Neuronal stem cell (in vitro differentiated cells): ENCODE data around the gene ARHGAP22.

ENCODE experiments used
- DNase-seq: peaks from one replicate; pipeline ENCODE4 v3.0.0-alpha.2; 2013; ENCODE audit warnings: low spot score
- H2AFZ ChIP-seq: one replicate; pipeline ENCODE4 v1.6.1; 2013; ENCODE audit warnings: mild to moderate bottlenecking, low read length, inconsistent platforms
- H2AK5ac ChIP-seq: 2 replicates; pipeline ENCODE4 v1.6.1; 2013; ENCODE audit warnings: low read depth, mild to moderate bottlenecking, inconsistent platforms, low read length, moderate library complexity, mixed read lengths
- H2BK120ac ChIP-seq: 2 replicates; pipeline ENCODE4 v1.6.1; 2013; ENCODE audit warnings: low read depth, mild to moderate bottlenecking, inconsistent platforms, low read length, moderate library complexity, mixed read lengths
- H2BK12ac ChIP-seq: one replicate; pipeline ENCODE4 v1.6.1; 2013; ENCODE audit warnings: low read length, inconsistent platforms
- H2BK15ac ChIP-seq: 2 replicates; pipeline ENCODE4 v1.6.1; 2013; ENCODE audit warnings: mild to moderate bottlenecking, low read length, inconsistent platforms, mixed read lengths
- H2BK5ac ChIP-seq: one replicate; pipeline ENCODE4 v1.6.1; 2013; ENCODE audit warnings: inconsistent platforms, mild to moderate bottlenecking, low read length, moderate library complexity
- H3K14ac ChIP-seq: one replicate; pipeline ENCODE4 v1.6.1; 2013; ENCODE audit warnings: low read length, inconsistent platforms
- H3K18ac ChIP-seq: 2 replicates; pipeline ENCODE4 v1.6.1; 2013; ENCODE audit warnings: low read length, inconsistent platforms
- H3K23ac ChIP-seq: 2 replicates; pipeline ENCODE4 v1.6.1; 2013; ENCODE audit warnings: low read depth, mild to moderate bottlenecking, mixed read lengths, low read length, inconsistent platforms; ENCODE audit not compliant: poor library complexity
- H3K27ac ChIP-seq: replicated peaks from 3 replicates; pipeline ENCODE4 v1.5.1; 2013; ENCODE audit warnings: low read length, inconsistent platforms
- H3K27me3 ChIP-seq, 3 experiments: 2 replicates each; pipeline ENCODE4 v1.6.1; 2013; ENCODE audit warnings: low read length in 3 of 3, mild to moderate bottlenecking in 2 of 3, inconsistent platforms in 1 of 3, low read depth in 1 of 3, mixed read lengths in 1 of 3, moderate library complexity in 1 of 3; ENCODE audit not compliant: control insufficient read depth in 3 of 3, insufficient read depth in 3 of 3
- H3K36me3 ChIP-seq, 2 donors: replicated peaks in 1 of 2; 2 replicates each; pipeline ENCODE4 v1.6.1; 2013; ENCODE audit warnings: low read length in 2 of 2; ENCODE audit not compliant: control insufficient read depth in 2 of 2, insufficient read depth in 2 of 2
- H3K4ac ChIP-seq: 2 replicates; pipeline ENCODE4 v1.6.1; 2013; ENCODE audit warnings: inconsistent platforms, mild to moderate bottlenecking, low read length, moderate library complexity
- H3K4me1 ChIP-seq, 2 donors: 1 replicate in 1 of 2; 2 replicates in 1 of 2; pipeline ENCODE4 v1.6.1; 2013; ENCODE audit warnings: low read length in 2 of 2, low read depth in 1 of 2; ENCODE audit not compliant: control insufficient read depth in 2 of 2, insufficient read depth in 1 of 2
- H3K4me2 ChIP-seq: one replicate; pipeline ENCODE4 v1.6.1; 2013; ENCODE audit warnings: mild to moderate bottlenecking, low read length, inconsistent platforms; ENCODE audit not compliant: insufficient read depth, poor library complexity, severe bottlenecking
- H3K4me3 ChIP-seq, 2 donors: 2 replicates each; pipeline ENCODE4 v1.5.1; 2013; ENCODE audit warnings: low read length in 2 of 2, mild to moderate bottlenecking in 2 of 2, inconsistent platforms in 1 of 2, moderate library complexity in 1 of 2
- H3K79me1 ChIP-seq: one replicate; pipeline ENCODE4 v1.6.1; 2013; ENCODE audit warnings: low read depth, mild to moderate bottlenecking, inconsistent platforms, low read length, moderate library complexity
- H3K9ac ChIP-seq: one replicate; pipeline ENCODE4 v1.6.1; 2013; ENCODE audit warnings: mild to moderate bottlenecking, low read depth, low read length, inconsistent platforms; ENCODE audit not compliant: poor library complexity
- H3K9me3 ChIP-seq, 2 donors: replicated peaks in 1 of 2; 2 replicates each; pipeline versions ENCODE3 to v1.6.1; 2013; ENCODE audit warnings: low read length in 2 of 2, mild to moderate bottlenecking in 2 of 2, inconsistent platforms in 1 of 2, low read depth in 1 of 2, mixed read lengths in 1 of 2, moderate library complexity in 1 of 2; ENCODE audit not compliant: control insufficient read depth in 2 of 2, insufficient read depth in 1 of 2
- H4K8ac ChIP-seq: one replicate; pipeline ENCODE4 v1.6.1; 2013; ENCODE audit warnings: low read depth, mild to moderate bottlenecking, inconsistent platforms, low read length, moderate library complexity
- H4K91ac ChIP-seq: one replicate; pipeline ENCODE4 v1.6.1; 2013; ENCODE audit warnings: low read length, low read depth, mild to moderate bottlenecking, inconsistent platforms; ENCODE audit not compliant: poor library complexity
- WGBS, 2 donors: extraction: QIAGEN DNeasy Blood & Tissue Kit; methylation state at CpG; one replicate each; pipeline ENCODE4 v1.1.7; 2013; ENCODE audit warnings: missing lambda C conversion rate in 2 of 2, mixed read lengths in 1 of 2; ENCODE audit not compliant: insufficient read length in 2 of 2, insufficient replicate concordance in 1 of 2; ENCODE audit errors: extremely low coverage in 2 of 2; 5-methylcytosine and 5-hydroxymethylcytosine counted together

Gene ARHGAP22

GRCh38 chr10:48437546-48437945 is 167.3 kb downstream of the ARHGAP22 start:
- Histone ChIP-seq H2BK12ac (no peak overlapping the region), H3K27ac (no peak overlapping the region), H3K36me3 (peaks cover 4 to 51% of the 10 kb centered on the region in 2 donors), H3K14ac (no peak overlapping the region), H3K79me1 (no peaks in the 10 kb centered on the region), H2BK120ac (no peak overlapping the region), H3K27me3 (no peaks in the 10 kb centered on the region), H2BK5ac (no peak overlapping the region), H3K9ac (no peak overlapping the region), H3K4ac (no peak overlapping the region), H3K4me2 (no peak overlapping the region), H3K4me3 (no peak overlapping the region), H3K18ac (no peak overlapping the region), H3K4me1 (peaks cover 0 to 3% of the 10 kb centered on the region in 2 donors), H4K91ac (no peak overlapping the region), H2AFZ (no peak overlapping the region), H2BK15ac (no peak overlapping the region), H3K9me3 (no peaks in the 10 kb centered on the region), H4K8ac (no peak overlapping the region), H3K23ac (no peak overlapping the region), H2AK5ac (no peak overlapping the region)
- WGBS, 2 donors = no CpG with 5 or more reads among the region's 3 CpGs
- DNase-seq = no peak

- Histone ChIP-seq H3K79me1 (no peaks in the 10 kb centered on the region), H3K4me3 (no peak overlapping the region), H2BK12ac (no peak overlapping the region), H3K9me3 (no peaks in the 10 kb centered on the region), H2BK120ac (no peak overlapping the region), H2AFZ (no peak overlapping the region), H3K18ac (no peak overlapping the region), H3K27me3 (no peaks in the 10 kb centered on the region), H3K4me1 (no peaks in the 10 kb centered on the region), H2AK5ac (no peak overlapping the region), H3K4me2 (no peak overlapping the region), H2BK15ac (no peak overlapping the region), H2BK5ac (no peak overlapping the region), H4K8ac (no peak overlapping the region), H3K36me3 (peaks cover 2 to 86% of the 10 kb centered on the region in 2 donors), H3K4ac (no peak overlapping the region), H4K91ac (no peak overlapping the region), H3K14ac (no peak overlapping the region), H3K23ac (no peak overlapping the region), H3K27ac (no peak overlapping the region), H3K9ac (no peak overlapping the region)
- DNase-seq = no peak
These were observed 173.0 kb downstream of the ARHGAP22 start for GRCh38 chr10:48431871-48432270.

GRCh38 chr10:48430402-48430993 is 174.4 kb downstream of the ARHGAP22 start:
- H3K4ac ChIP-seq = no peak overlapping the region
- H3K27ac ChIP-seq = no peak overlapping the region
- peaks cover 2 to 86% of the 10 kb centered on the region in 2 donors for H3K36me3 ChIP-seq
- no peaks in the 10 kb centered on the region for H3K27me3 ChIP-seq
- H3K18ac ChIP-seq = no peak overlapping the region
- no peak overlapping the region for H3K4me3 ChIP-seq
- no peak overlapping the region for H3K4me2 ChIP-seq
- H2AFZ ChIP-seq = no peak overlapping the region
- H2BK15ac ChIP-seq = no peak overlapping the region
- no peak overlapping the region for H3K23ac ChIP-seq
- no peak for DNase-seq
- H3K9ac ChIP-seq = no peak overlapping the region
- no peak overlapping the region for H2BK12ac ChIP-seq
- WGBS, 2 donors = no CpG with 5 or more reads among the region's 4 CpGs
- H2BK5ac ChIP-seq = no peak overlapping the region
- H3K14ac ChIP-seq = no peak overlapping the region
- no peaks in the 10 kb centered on the region for H3K4me1 ChIP-seq
- H3K9me3 ChIP-seq = no peaks in the 10 kb centered on the region
- H2AK5ac ChIP-seq = no peak overlapping the region
- H2BK120ac ChIP-seq = no peak overlapping the region
- no peaks in the 10 kb centered on the region for H3K79me1 ChIP-seq
- H4K91ac ChIP-seq = no peak overlapping the region
- no peak overlapping the region for H4K8ac ChIP-seq

- H3K9ac ChIP-seq = no peak overlapping the region
- no peak overlapping the region for H3K4ac ChIP-seq
- no peak overlapping the region for H2AK5ac ChIP-seq
- no peak overlapping the region for H3K23ac ChIP-seq
- H3K27me3 ChIP-seq = no peaks in the 10 kb centered on the region
- no peak overlapping the region for H3K18ac ChIP-seq
- H2BK15ac ChIP-seq = no peak overlapping the region
- H3K27ac ChIP-seq = no peak overlapping the region
- no peak overlapping the region for H2BK5ac ChIP-seq
- no peak overlapping the region for H4K91ac ChIP-seq
- H3K4me3 ChIP-seq = no peak overlapping the region
- WGBS, 2 donors = no CpG with 5 or more reads among the region's 1 CpG
- H3K4me2 ChIP-seq = no peak overlapping the region
- H2BK12ac ChIP-seq = no peak overlapping the region
- no peaks in the 10 kb centered on the region for H3K79me1 ChIP-seq
- H3K9me3 ChIP-seq = no peaks in the 10 kb centered on the region
- H3K36me3 ChIP-seq = peaks cover 0 to 81% of the 10 kb centered on the region in 2 donors
- no peak overlapping the region for H3K14ac ChIP-seq
- H4K8ac ChIP-seq = no peak overlapping the region
- H3K4me1 ChIP-seq = no peaks in the 10 kb centered on the region
- H2BK120ac ChIP-seq = no peak overlapping the region
- DNase-seq = no peak
- H2AFZ ChIP-seq = no peak overlapping the region
These were observed 175.6 kb downstream of the ARHGAP22 start for GRCh38 chr10:48429309-48429708.
